OCI-LY7 (cell line): ENCODE data around the gene RNF212.

Source experiments
- CTCF ChIP-seq: fragments of 200-600 bp; sonication (generic); conservative IDR thresholded peaks from 2 replicates; pipeline ENCODE4 v1.5.1; 2014; ENCODE audit warnings: mild to moderate bottlenecking, antibody characterized with exemption, low read length, moderate library complexity, mixed read lengths
- EZH2phosphoT487 ChIP-seq: fragments of 200-600 bp; sonication (generic); IDR thresholded peaks from 2 replicates; pipeline ENCODE4 v1.6.1; 2018; ENCODE audit warnings: low read depth, borderline replicate concordance, mild to moderate bottlenecking, mixed run types, antibody characterized with exemption, low read length, moderate library complexity, mixed read lengths

- TF ChIP-seq CTCF (no peak), EZH2phosphoT487 (no peak)
Measured at GRCh38 chr4:1112821-1113182, 562 bp downstream of the RNF212 start.
